GM23338 (cell line): ENCODE data around the gene LYRM9.

Source experiments
- CREB1 ChIP-seq: fragments of 250-450 bp; sonication (Bioruptor Pico); IDR thresholded peaks from 2 replicates; pipeline ENCODE4 v1.5.0; 2020; ENCODE audit warnings: low read depth, mild to moderate bottlenecking, moderate library complexity
- EZH2 ChIP-seq: fragments of 200-600 bp; sonication (generic); IDR thresholded peaks from one replicate; pipeline ENCODE4 v1.8.0; 2017; ENCODE audit warnings: antibody characterized with exemption, mild to moderate bottlenecking, low read depth; ENCODE audit not compliant: unreplicated experiment
- EZH2phosphoT487 ChIP-seq: fragments of 200-600 bp; sonication (generic); IDR thresholded peaks from one replicate; pipeline ENCODE4 v1.8.1; 2018; ENCODE audit warnings: antibody characterized with exemption; ENCODE audit not compliant: unreplicated experiment
- POLR2AphosphoS5 ChIP-seq: IDR thresholded peaks from 2 replicates; pipeline ENCODE4 v1.6.1; 2016; ENCODE audit warnings: antibody characterized with exemption, low read depth
- ZNF114 ChIP-seq: fragments of 250-450 bp; sonication (Bioruptor Pico); IDR thresholded peaks from 2 replicates; pipeline ENCODE4 v1.5.0; 2020; ENCODE audit warnings: mild to moderate bottlenecking, moderate library complexity
- TF ChIP-seq, protein P1 (sequence below), 2 experiments: fragments of 200-600 bp in 1 of 2; sonication (generic) in 1 of 2; conservative IDR thresholded peaks; 2 replicates each; pipeline versions ENCODE4 v1.5.1 to v1.6.1; 2016 to 2017; ENCODE audit warnings: antibody characterized with exemption in 2 of 2, low read depth in 2 of 2, mild to moderate bottlenecking in 2 of 2, moderate library complexity in 1 of 2
- TF ChIP-seq, protein P2 (sequence below): IDR thresholded peaks from one replicate; pipeline ENCODE4 v1.6.1; 2018; ENCODE audit warnings: antibody characterized with exemption; ENCODE audit not compliant: unreplicated experiment
- TF ChIP-seq, protein P3 (sequence below): fragments of 250-450 bp; sonication (Bioruptor Pico); IDR thresholded peaks from 2 replicates; pipeline ENCODE4 v1.5.0; 2020; ENCODE audit warnings: mild to moderate bottlenecking, moderate library complexity

DNA sequence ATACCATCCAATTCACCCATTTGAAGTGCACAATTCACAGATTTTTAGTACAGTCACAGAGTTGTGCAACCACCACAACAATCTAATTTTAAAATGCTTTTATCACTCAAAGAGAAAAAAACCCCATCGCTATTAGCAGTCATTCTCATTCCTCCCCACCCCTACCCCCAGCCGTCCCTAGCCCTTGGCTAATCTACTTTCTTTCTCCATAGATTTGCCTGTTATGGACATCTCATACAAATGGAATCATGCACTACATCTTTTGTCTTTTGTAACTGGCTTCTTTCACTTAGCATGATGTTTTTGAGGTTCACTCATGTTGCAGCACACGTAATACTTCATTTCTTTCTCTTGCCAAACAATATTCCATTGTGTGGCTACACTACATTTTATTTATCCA lies 20.4 kb downstream of the LYRM9 start:
- TF ChIP-seq CREB1 (CRISPR knock-in tag) (no peak), POLR2AphosphoS5 (no peak), EZH2phosphoT487 (no peak), EZH2 (no peak), ZNF114 (CRISPR knock-in tag) (no peak)
- TF ChIP-seq, protein P1, sequence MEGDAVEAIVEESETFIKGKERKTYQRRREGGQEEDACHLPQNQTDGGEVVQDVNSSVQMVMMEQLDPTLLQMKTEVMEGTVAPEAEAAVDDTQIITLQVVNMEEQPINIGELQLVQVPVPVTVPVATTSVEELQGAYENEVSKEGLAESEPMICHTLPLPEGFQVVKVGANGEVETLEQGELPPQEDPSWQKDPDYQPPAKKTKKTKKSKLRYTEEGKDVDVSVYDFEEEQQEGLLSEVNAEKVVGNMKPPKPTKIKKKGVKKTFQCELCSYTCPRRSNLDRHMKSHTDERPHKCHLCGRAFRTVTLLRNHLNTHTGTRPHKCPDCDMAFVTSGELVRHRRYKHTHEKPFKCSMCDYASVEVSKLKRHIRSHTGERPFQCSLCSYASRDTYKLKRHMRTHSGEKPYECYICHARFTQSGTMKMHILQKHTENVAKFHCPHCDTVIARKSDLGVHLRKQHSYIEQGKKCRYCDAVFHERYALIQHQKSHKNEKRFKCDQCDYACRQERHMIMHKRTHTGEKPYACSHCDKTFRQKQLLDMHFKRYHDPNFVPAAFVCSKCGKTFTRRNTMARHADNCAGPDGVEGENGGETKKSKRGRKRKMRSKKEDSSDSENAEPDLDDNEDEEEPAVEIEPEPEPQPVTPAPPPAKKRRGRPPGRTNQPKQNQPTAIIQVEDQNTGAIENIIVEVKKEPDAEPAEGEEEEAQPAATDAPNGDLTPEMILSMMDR (conservative IDR thresholded peaks at IDR 0.05; ENCODE audit: low read depth in 2 of 2) = no peak
- TF ChIP-seq, protein P2, sequence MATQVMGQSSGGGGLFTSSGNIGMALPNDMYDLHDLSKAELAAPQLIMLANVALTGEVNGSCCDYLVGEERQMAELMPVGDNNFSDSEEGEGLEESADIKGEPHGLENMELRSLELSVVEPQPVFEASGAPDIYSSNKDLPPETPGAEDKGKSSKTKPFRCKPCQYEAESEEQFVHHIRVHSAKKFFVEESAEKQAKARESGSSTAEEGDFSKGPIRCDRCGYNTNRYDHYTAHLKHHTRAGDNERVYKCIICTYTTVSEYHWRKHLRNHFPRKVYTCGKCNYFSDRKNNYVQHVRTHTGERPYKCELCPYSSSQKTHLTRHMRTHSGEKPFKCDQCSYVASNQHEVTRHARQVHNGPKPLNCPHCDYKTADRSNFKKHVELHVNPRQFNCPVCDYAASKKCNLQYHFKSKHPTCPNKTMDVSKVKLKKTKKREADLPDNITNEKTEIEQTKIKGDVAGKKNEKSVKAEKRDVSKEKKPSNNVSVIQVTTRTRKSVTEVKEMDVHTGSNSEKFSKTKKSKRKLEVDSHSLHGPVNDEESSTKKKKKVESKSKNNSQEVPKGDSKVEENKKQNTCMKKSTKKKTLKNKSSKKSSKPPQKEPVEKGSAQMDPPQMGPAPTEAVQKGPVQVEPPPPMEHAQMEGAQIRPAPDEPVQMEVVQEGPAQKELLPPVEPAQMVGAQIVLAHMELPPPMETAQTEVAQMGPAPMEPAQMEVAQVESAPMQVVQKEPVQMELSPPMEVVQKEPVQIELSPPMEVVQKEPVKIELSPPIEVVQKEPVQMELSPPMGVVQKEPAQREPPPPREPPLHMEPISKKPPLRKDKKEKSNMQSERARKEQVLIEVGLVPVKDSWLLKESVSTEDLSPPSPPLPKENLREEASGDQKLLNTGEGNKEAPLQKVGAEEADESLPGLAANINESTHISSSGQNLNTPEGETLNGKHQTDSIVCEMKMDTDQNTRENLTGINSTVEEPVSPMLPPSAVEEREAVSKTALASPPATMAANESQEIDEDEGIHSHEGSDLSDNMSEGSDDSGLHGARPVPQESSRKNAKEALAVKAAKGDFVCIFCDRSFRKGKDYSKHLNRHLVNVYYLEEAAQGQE = no peak
- TF ChIP-seq, protein P3, sequence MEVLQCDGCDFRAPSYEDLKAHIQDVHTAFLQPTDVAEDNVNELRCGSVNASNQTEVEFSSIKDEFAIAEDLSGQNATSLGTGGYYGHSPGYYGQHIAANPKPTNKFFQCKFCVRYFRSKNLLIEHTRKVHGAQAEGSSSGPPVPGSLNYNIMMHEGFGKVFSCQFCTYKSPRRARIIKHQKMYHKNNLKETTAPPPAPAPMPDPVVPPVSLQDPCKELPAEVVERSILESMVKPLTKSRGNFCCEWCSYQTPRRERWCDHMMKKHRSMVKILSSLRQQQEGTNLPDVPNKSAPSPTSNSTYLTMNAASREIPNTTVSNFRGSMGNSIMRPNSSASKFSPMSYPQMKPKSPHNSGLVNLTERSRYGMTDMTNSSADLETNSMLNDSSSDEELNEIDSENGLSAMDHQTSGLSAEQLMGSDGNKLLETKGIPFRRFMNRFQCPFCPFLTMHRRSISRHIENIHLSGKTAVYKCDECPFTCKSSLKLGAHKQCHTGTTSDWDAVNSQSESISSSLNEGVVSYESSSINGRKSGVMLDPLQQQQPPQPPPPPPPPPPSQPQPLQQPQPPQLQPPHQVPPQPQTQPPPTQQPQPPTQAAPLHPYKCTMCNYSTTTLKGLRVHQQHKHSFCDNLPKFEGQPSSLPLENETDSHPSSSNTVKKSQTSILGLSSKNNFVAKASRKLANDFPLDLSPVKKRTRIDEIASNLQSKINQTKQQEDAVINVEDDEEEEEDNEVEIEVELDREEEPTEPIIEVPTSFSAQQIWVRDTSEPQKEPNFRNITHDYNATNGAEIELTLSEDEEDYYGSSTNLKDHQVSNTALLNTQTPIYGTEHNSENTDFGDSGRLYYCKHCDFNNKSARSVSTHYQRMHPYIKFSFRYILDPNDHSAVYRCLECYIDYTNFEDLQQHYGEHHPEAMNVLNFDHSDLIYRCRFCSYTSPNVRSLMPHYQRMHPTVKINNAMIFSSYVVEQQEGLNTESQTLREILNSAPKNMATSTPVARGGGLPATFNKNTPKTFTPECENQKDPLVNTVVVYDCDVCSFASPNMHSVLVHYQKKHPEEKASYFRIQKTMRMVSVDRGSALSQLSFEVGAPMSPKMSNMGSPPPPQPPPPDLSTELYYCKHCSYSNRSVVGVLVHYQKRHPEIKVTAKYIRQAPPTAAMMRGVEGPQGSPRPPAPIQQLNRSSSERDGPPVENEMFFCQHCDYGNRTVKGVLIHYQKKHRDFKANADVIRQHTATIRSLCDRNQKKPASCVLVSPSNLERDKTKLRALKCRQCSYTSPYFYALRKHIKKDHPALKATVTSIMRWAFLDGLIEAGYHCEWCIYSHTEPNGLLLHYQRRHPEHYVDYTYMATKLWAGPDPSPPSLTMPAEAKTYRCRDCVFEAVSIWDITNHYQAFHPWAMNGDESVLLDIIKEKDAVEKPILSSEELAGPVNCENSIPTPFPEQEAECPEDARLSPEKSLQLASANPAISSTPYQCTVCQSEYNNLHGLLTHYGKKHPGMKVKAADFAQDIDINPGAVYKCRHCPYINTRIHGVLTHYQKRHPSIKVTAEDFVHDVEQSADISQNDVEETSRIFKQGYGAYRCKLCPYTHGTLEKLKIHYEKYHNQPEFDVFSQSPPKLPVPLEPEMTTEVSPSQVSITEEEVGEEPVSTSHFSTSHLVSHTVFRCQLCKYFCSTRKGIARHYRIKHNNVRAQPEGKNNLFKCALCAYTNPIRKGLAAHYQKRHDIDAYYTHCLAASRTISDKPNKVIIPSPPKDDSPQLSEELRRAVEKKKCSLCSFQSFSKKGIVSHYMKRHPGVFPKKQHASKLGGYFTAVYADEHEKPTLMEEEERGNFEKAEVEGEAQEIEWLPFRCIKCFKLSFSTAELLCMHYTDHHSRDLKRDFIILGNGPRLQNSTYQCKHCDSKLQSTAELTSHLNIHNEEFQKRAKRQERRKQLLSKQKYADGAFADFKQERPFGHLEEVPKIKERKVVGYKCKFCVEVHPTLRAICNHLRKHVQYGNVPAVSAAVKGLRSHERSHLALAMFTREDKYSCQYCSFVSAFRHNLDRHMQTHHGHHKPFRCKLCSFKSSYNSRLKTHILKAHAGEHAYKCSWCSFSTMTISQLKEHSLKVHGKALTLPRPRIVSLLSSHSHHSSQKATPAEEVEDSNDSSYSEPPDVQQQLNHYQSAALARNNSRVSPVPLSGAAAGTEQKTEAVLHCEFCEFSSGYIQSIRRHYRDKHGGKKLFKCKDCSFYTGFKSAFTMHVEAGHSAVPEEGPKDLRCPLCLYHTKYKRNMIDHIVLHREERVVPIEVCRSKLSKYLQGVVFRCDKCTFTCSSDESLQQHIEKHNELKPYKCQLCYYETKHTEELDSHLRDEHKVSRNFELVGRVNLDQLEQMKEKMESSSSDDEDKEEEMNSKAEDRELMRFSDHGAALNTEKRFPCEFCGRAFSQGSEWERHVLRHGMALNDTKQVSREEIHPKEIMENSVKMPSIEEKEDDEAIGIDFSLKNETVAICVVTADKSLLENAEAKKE (CRISPR knock-in tag) = no peak
